NCI-H1436 (cell line): ENCODE results near the gene ZNF70.
"Not testable (repeated sequence)": the region's sequence is repeated elsewhere in the genome, so short reads cannot be mapped to it uniquely, and the experiment has no call there.

ENCODE experiments used
- DNase-seq: peaks from one replicate; lab custom pipeline; 2025; lab: John Stamatoyannopoulos, UW

ZNF70 gene

DNA sequence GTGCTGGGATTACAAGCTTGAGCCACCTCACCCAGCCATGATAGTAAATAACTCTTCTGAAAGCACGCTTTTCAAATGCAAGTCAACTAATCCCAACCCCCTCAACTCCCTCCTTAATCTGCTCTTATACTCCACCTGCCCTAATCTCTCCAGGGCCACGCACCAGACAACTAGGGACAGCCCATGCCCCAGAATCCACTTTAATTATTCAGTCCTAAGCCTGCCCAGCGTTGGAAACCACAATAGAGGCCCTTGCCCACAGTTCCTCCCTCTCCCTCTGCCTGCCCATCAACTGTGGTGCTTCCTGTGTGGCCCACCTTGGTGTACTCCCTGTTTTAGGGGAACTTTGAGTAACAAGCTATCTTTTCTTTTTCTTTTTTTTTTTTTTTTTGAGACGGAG, 6.0 kb upstream of the ZNF70 start:
- DNase-seq: no peak

DNA sequence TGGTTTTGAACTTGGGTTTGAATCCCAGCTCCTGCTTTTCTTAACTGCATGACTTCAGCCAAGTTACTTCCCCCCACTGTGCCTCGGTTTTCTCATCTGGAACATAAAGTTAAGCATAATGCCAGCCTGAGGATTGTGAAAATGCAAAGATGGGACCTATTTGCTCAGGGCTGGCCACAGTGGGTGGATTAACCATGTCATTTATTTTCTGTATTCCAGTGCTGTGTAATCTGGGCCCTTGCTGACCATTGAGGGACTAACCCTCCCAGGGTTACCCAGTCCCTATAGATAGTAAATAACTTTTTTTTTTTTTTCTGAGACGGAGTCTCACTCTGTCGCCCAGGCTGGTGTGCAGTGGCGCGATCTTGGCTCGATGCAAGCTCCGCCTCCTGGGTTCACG, 4.8 kb upstream of the ZNF70 start:
- no peak for DNase-seq

DNA sequence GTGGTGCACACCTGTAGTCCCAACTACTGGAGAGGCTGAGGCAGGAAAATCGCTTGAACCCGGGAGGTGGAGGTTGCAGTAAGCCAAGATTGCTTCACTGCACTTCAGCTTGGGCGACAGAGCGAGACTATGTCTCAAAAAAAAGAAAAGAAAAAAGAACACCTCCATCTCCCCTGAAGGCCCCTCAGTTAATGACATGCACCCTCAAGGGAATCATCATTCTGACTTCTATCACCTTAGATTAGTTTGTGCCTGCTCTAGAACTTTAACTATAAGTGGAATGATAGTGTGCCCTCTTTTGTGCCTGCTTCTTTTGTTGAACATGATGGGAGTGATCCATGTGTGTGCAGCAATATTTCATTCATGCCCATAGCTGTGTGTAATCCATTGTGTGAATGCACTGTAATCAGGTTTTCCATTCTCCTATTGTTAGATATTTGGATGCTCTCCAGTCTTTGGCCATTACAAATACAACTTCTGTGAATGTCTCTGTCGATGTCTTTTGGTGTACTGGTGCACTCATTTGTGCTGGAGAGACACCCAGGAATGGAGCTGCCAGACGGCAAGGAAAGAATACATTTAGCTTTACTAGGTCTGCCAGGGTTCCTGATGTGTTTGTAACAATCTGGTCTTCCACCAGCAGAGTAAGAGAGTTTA, 4.2 kb upstream of the ZNF70 start:
- DNase-seq: no peak

DNA sequence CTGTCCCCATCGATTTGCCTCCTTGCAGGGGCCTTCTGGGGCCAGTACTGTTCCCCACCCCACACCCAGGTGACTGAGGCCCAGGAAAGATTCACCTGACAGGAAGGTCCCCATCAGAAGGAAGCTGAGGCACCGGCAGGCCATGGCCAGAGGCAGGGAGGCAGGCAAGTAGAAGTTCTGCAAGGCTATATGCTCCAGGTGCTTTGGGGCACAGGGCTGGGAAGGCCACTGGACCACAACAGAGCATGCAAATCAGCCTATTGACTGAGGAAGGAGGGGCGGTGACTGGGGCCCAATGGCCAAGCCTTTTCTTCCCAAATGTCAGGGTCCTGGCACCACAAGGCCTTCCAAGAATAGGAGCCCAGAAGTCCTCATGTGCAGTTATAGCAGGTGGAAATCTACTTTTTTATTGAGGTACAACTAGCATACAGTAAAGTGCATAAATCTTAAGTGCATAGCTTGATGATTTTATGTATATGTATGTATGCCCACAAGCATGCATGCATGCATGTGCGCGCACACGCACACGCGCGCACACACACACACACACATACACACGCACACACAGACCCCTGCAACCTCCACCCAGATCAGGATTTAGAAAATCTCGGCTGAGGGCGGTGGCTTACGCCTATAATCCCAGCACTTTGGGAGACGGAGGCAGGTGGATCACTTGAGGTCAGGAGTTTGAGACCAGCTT, 3.5 kb upstream of the ZNF70 start, which contains the start of gene VPREB3:
VPREB3 (minus strand) TSS at position 206 of the 700 bp plus-strand sequence; CDS start at position 144, 62 bp downstream.
- DNase-seq: no peak

DNA sequence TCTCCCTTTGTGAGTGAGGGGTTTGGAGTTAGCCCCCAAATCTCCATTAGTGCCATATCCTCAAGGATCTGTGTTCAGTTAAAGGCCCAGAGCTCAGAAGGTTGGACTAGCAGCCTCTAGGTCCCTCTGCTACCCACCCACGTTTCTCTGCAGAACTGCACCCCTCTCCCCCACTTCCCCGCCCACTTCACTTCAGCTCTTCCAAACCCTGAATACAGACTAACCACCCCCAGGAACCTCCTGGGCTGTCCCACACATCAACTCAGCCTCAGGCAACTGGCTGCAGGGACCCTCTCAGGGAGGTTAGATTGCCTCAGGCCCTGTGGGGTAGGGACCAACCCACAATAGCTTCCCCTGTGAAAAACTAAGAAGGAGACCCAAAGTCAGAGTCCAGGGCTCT, 2.5 kb upstream of the ZNF70 start:
- DNase-seq: no peak

DNA sequence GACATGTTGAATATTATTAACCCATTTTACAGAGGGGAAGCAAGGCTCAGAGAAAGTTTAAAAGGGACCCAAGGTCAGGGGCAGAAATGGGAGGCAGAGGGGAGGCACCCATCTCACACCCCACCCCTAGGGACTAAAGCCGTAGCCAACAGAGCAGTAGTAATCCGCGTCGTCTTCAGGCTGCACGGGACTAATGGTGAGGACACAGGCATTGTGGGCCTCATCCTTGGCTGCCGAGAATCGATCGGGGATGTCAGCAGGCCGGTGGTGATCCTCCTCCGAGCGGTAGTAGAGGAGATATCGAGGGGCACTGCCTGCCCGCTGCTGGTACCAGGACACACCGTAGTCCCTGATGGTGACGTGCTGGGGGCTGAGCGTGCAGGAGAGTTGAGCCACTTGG, 1.8 kb upstream of the ZNF70 start:
- DNase-seq: no peak

DNA sequence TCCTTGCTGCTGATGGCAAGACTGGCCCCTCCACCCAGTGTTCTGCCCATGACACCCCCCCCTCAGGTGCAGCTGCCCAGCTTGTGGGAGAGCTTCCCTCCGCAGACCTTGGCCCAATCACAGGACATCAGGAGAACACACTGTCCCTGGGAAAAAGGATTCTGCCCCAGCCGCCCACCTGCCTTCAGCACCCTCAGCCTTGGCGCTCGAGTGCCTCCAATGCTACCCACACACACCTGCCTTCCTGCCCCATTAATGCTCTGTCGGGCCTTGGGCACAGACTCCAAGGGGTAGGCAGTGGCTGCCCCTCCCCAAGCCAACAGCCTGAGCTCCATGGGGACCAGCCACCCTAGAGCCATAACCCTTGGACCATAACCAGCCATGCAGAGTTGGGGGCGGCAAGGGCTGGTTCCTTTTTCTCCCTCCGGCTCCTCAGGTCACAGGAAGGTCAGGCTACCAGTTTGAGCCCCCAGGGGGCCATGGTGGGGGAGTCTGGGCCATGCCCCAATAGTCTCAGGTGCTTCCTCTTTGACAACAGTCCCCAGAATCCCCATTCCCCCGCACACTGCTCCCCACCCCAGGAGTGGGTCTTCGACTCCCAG, 1.3 kb upstream of the ZNF70 start:
- no peak for DNase-seq

DNA sequence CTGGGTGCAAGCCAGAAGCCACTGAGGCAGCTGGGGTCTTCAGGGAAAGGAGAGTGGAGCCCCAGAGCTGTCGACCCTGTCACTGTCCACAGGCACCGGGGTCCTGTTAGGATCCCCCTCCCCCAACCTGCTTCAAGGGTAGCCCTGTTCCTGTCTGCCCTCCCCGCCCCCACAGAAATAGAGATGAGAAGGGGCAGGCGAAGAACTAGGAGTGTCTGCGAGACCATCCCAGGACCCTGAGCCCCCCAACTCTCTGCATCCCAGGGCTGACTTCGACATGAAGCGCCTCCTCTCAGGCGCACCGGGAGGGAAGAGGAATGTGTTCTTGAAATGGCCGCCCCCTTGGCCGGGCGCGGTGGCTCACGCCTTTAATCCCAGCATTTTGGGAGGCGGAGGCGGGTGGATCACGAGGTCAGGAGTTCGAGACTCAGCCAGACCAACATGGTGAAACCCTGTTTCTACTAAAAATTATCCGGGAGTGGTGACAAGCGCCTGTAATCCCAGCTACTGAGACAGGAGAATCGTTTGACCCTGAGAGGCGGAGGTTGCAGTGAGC, 607 bp upstream of the ZNF70 start:
- DNase-seq: no peak

DNA sequence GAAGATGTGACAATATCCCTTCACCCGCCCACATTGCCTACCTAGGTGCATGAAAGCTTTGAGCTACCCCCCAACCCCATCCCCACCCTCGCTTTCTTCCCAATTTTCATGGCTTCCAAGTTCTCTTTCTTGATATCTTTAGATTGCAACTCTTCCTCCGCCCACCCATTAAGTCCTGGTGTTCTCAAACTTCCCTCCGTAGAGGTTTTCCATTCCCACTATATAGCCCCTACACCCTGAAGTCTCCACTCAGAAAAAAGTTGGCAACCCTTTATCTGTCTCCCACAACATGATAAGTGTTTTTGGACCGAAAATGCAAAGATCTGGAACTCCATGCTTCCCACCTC, 572 bp downstream of the ZNF70 start:
- no peak for DNase-seq

DNA sequence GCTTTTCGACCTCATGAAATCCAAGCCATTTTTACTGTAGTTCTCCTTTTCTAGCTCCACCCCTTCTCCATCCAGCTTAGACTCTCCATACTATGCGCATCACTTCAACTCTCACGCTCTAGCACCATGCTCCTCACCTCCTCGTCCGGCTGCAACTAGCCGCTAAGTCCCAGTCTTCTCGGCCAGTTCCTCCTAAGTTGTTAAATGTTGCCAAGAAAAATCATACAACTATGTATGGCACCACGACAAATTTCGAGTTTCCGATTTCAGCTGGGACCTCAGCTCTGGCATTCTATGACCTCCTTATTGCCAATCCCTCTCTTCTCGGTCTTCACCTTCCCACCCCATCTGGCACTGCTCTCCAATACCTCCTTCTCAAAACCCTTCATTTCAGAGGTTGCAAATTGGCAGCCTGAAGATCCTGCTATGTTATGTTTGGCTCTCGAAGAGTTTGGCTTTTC, 1.0 kb downstream of the ZNF70 start:
- DNase-seq: no peak

DNA sequence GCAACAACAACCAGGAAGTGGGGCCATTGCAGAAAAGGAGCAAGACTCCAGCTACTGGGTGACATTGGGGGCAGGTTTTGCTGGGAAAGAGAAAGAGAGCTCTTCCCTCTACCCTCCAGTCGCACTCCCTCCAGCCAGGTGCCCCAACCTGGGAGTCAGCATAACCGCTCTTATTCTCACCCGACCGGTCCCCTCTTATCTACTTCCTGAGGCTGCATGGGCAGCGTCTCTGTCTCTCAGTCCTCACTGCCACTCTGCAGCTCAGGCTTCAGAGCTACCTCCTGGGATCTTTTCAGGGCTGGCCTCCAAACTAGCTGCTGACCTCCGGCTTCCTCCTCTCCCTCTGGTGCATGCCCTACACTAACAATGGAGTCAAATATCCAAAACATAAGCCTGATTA, 5.1 kb downstream of the ZNF70 start:
- DNase-seq: no peak

DNA sequence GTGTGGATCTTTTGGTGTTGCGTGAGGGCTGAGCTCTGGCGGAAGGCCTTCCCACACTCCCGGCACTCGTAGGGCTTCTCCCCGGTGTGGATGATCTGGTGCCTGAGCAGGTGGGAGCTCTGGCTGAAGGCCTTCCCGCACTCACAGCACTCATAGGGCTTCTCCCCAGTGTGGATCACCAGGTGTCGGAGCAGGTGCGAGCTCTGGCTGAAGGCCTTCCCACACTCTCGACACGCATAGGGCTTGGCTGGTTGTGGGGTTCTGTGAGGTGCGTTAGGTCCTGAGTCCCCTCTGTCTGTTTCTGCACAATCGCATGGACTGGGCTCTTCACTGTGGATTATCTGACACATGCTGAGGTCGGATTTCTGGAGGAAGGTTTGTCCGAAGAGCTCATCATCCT, 6.4 kb downstream of the ZNF70 start:
- no peak for DNase-seq

DNA sequence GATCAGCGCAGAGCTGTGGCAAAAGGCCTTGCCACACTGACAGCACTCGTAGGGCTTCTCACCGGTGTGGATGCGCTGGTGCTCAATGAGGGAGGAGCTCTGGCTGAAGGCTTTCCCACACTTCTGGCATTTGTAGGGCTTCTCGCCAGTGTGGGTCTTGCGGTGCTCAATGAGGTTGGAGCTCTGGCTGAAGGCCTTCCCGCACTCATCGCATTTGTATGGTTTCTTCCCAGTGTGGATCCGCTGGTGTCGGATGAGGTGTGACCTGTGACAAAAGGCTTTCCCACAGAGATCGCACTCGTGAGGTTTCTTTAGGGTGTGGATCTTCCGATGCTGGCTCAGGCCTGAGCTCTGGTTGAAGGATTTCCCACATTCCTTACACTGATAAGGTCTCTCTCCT, 6.9 kb downstream of the ZNF70 start:
- no peak for DNase-seq

DNA sequence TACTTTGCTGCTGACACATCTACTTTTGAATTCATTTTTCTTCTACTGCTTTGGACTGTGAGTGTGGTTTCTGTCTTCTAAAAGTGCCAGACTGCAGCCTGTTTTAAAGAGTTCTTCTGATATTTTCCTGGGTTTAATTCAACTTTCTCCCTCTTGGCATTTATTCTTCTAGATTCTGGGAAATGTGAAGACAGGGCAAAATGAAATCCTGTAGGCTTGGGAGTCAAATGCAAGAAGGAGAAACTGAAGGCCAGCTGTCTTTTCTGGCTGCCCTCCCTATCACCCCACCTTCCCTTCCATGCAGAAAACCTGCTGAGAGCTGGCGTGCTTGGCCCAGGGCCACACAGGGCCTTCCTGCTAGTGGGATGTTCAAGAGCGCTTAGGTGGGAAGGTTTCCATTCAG, 7.6 kb downstream of the ZNF70 start:
- no peak for DNase-seq

DNA sequence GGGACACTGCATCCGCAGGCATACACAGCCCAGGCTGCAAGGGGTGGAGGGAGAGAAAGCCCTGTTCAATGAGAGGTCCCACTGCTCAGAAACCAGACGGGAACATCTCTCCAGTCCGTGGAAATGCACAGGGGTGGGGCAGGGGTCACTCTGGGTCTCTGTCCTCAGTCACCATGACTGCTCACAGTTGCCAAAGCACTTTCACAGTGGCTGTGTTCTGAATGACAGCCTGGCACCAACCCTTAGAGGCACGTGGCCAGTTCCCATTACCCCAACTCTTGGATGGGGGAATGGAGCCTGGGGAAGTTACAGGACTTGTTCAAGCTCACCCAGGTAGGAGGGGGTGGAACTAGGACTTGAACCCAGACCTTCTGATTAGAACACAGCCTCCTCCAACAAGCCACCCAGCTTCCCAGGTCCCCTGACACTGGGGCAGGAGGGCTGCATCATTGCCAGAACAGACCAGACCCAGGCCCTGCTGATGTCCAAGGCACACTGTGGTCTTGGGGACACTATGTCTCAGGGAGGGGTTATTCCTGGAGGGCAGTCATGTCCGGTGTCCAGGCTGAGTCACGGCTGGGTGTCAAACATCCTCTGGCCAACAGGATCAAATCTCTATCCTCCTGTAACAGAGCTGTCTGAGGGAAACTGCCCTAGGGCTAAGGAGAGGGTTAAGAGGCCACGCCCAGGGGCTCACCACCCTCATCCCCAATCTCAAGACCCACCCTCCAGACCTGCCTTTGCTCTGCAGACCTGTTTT, 8.2 kb downstream of the ZNF70 start:
- DNase-seq: no peak

DNA sequence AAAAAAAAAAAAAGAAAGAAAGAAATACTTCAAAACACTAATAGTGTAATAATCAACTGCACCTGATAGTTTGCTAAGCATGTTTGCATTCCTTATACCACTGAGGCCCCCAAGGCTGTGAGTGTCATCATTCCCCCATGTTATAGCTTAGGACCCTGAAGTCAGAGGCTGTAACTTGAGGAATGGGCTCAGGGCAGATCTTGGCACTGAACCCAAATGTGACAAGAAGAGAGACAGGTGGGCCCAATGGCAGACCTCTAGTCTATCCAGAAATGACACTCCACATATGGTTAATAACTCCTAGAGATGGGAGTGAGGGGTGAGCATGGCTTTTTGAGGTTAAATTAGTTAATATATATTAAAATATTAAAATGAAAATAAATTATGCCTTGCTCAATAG, 13.2 kb downstream of the ZNF70 start:
- DNase-seq: no peak

DNA sequence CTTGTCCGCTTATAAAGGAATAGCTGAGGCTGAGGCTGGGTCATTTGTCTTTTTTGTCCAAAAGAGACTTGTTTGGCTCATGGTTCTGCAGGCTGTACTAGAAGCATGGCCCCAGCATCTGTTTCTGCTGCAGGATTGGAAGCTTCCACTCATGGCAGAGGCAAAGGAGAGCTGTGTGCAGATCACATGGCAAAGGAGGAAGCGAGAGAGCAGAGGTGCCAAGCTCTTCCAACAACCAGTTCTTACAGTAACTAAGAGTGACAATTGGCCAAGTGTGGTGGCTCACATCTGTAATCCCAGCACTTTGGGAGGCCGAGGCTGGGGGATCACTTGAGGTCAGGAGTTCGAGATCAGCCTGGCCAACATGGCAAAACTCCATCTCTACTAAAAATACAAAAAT, 22.8 kb downstream of the ZNF70 start:
- DNase-seq: not testable (repeated sequence)

DNA sequence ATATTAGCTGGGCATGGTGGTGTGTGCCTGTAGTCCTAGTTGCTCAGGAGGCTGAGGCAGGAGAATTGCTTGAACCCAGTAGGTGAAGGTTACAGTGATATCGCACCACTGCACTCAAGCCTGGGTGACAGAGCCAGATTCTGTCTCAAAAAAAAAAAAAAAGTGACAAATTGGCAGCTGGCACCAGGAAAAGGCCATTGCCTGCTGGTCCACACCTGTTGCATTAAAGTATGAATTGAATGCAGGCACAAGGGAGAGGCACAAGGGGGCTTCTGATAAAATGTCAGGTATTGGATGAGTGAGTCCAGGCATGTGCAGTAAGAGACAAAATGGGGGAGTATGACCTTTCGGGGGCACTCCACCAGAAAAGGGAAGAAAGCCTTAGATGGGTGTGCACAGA, 28.2 kb downstream of the ZNF70 start:
- no peak for DNase-seq

DNA sequence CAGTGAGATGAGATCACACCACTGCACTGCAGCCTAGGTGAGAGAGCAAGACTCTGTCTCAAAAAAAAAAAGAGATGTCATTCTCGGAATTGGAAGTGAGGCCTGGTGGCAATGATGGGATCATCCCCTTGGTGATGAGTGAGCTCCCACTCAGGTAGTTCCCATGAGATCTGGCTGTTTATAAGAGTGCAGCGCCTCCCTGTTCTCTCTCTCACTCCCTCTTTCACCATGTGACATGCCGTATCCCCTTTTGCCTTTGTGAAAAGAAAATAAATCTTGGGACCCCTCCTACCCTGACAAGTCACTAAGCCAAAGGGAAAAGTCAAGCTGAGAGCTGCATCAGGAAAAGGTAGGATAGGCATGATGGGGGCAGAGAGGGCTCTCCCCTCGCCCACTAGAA, 28.8 kb downstream of the ZNF70 start:
- DNase-seq: no peak

DNA sequence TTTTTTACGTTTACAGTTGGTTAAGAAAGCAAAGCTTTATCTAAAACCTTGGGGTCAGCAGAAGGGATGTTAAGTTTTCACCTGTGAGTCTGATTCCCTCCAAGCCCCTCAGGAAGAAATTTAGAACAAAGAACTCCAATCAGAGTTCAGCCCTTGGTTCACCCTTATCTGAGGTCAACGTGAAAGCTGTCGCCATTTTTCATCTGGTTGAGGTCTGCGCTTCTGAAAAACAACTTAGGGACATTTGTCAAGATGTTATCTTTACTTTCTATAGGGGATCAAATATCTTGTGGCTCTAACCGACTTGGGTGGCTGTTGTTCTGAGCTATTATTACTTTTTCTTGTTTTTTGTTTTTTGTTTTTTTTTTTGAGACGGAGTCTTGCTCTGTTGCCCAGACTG, 30.1 kb downstream of the ZNF70 start:
- DNase-seq: no peak

DNA sequence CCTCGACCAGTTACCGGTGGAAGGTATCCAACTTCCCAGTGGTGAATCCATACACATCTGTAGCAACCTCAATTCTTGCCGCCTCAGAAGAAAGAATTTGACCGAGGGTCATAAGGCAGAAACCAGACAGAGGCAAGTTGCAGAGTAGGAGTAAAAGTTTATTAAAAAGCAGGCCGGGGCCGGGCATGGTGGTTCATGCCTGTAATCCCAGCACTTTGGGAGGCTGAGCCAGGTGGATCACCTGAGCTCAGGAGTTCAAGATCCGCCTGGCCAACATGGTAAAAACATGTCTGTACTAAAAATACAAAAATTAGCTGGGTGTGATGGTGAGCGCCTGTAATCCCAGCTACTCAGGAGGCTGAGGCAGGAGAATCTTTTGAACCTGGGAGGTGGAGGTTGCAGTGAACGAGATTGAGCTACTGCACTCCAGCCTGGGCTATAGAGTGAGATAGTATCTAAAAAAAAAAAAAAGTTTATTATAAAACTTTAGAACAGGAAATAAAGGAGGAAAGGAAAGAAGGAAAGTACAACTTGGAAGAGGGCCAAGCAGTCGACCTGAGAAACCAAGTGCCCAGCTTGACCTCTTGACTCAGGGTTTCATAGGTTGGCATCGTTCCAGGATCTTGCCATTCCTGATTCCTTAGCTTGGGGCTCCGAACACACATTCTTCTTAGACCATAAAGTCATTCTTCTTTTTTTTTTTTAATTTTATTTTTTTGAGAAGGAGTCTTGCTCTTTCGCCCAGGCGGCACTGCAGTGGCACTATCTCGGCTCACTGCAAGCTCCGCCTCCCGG, 32.3 kb downstream of the ZNF70 start:
- no peak for DNase-seq
